Upper lobe of left lung (tissue), 6 donors: ENCODE data around the gene TMEM132D. TPM values are rescaled to one million over a fixed set of nuclear protein-coding genes. Genes with fewer than 3 reads are reported as not detected.

Experiments used
- ATAC-seq, 2 donors: fragments of 200-7000 bp; cut with Tn5 transposase; one replicate each; pipeline ENCODE4 v1.9.1; 2022; ENCODE audit warnings: mild to moderate bottlenecking in 2 of 2, moderate library complexity in 2 of 2; ENCODE audit not compliant: low FRiP score in 2 of 2
- DNase-seq, 2 donors: peaks; one replicate each; pipeline ENCODE4 v3.0.0-alpha.2; 2019 to 2020
- H3K27ac ChIP-seq, 4 donors: fragments of 200-600 bp; sonication (generic); one replicate each; pipeline ENCODE4 v1.5.1; 2016 to 2019
- H3K27me3 ChIP-seq, 4 donors: fragments of 200-600 bp; sonication (generic); one replicate each; pipeline ENCODE4 v1.5.1; 2017 to 2019
- H3K36me3 ChIP-seq, 4 donors: fragments of 200-600 bp; sonication (generic); one replicate each; pipeline ENCODE4 v1.5.1; 2016 to 2019
- H3K4me1 ChIP-seq, 4 donors: fragments of 200-600 bp; sonication (generic); one replicate each; pipeline ENCODE4 v1.5.1; 2018 to 2019
- H3K4me3 ChIP-seq, 4 donors: fragments of 200-600 bp; sonication (generic); one replicate each; pipeline ENCODE4 v1.5.1; 2017 to 2019; ENCODE audit warnings: mild to moderate bottlenecking in 2 of 4, moderate library complexity in 1 of 4
- H3K9me3 ChIP-seq, 4 donors: fragments of 200-600 bp; sonication (generic); one replicate each; pipeline ENCODE4 v1.5.1; 2018 to 2019
- EP300 ChIP-seq, 4 donors: sonication (generic); formaldehyde crosslinking; IDR thresholded peaks; one replicate each; pipeline ENCODE4 v1.5.1; 2017; ENCODE audit warnings: antibody characterized with exemption in 4 of 4, control low read depth in 2 of 4
- POLR2A ChIP-seq, 4 donors: fragments of 450-650 bp; IDR thresholded peaks; one replicate each; pipeline ENCODE4 v1.5.1; 2016 to 2017; ENCODE audit warnings: antibody characterized with exemption in 4 of 4, mild to moderate bottlenecking in 2 of 4
- POLR2AphosphoS5 ChIP-seq, 2 donors: sonication (generic); formaldehyde crosslinking; IDR thresholded peaks; one replicate each; pipeline ENCODE4 v1.5.1; 2017; ENCODE audit warnings: antibody characterized with exemption in 2 of 2
- WGBS, 2 donors: methylation state at CpG; one replicate each; pipeline ENCODE4 v1.1.5; 2017 to 2018; 5-methylcytosine and 5-hydroxymethylcytosine counted together
- total RNA-seq, 6 donors: library from RNA; depleted of rRNA in 4 of 6; stranded (reverse); fragments of >200 nt in 4 of 6; gene quantifications; one replicate each; pipeline versions ENCODE4 v1.1.0 to v1.2.1, GENCODE V29; 2016 to 2021
- TF ChIP-seq, protein P1 (sequence below), 6 experiments: fragments of 450-650 bp in 4 of 6; fragments of 200-600 bp in 2 of 6; sonication (generic) in 2 of 6; IDR thresholded peaks; one replicate each; pipeline ENCODE4 v1.5.1; 2016 to 2019; ENCODE audit warnings: antibody characterized with exemption in 6 of 6
- donor health status: DM: no; HTN: no; CAD: no; lungs with moderate emphysema.
- donor health status: DM: no; HTN: yes; CAD: no; lungs with severe emphysema.

The TMEM132D gene
- total RNA-seq, 6 donors from 2014 or later, result 0.30 to 1.0 (median 0.79) TPM; not detected in 1

DNA sequence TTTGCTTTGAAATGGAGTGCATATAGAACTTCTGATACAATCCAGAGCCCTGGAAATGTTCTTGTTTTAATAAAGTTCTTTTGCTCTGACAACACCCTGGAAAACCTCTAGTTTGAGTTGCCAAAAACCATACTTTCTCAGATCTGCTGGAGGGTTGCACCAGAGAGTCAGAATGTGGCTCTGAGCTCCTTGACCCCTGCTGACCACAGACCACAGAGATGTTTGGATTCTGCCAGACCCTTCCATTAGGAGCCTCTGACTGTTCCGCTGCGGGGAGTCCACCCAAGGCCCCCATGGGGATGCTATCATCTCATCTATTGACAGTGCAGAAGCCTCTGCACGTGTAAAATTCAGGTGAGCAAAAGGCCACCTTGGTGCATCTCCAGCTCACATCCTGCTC lies 718.0 kb downstream of the TMEM132D start:
- Histone ChIP-seq H3K4me1 (no peaks in the 10 kb centered on the region), H3K36me3 (no peaks in the 10 kb centered on the region), H3K27me3 (no peaks in the 10 kb centered on the region), H3K9me3 (no peaks in the 10 kb centered on the region), H3K4me3 (no peak overlapping the region), H3K27ac (no peak overlapping the region)
- TF ChIP-seq, protein P1, sequence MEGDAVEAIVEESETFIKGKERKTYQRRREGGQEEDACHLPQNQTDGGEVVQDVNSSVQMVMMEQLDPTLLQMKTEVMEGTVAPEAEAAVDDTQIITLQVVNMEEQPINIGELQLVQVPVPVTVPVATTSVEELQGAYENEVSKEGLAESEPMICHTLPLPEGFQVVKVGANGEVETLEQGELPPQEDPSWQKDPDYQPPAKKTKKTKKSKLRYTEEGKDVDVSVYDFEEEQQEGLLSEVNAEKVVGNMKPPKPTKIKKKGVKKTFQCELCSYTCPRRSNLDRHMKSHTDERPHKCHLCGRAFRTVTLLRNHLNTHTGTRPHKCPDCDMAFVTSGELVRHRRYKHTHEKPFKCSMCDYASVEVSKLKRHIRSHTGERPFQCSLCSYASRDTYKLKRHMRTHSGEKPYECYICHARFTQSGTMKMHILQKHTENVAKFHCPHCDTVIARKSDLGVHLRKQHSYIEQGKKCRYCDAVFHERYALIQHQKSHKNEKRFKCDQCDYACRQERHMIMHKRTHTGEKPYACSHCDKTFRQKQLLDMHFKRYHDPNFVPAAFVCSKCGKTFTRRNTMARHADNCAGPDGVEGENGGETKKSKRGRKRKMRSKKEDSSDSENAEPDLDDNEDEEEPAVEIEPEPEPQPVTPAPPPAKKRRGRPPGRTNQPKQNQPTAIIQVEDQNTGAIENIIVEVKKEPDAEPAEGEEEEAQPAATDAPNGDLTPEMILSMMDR (IDR thresholded peaks at IDR 0.05), result no peak
- TF ChIP-seq EP300 (IDR thresholded peaks at IDR 0.05) (no peak), POLR2AphosphoS5 (IDR thresholded peaks at IDR 0.05) (no peak), POLR2A (IDR thresholded peaks at IDR 0.05) (no peak)
- no peak for DNase-seq
- WGBS, 2 donors, result 55 to 92% methylated on average over 2 of the region's 3 CpGs
- no peak for ATAC-seq

DNA sequence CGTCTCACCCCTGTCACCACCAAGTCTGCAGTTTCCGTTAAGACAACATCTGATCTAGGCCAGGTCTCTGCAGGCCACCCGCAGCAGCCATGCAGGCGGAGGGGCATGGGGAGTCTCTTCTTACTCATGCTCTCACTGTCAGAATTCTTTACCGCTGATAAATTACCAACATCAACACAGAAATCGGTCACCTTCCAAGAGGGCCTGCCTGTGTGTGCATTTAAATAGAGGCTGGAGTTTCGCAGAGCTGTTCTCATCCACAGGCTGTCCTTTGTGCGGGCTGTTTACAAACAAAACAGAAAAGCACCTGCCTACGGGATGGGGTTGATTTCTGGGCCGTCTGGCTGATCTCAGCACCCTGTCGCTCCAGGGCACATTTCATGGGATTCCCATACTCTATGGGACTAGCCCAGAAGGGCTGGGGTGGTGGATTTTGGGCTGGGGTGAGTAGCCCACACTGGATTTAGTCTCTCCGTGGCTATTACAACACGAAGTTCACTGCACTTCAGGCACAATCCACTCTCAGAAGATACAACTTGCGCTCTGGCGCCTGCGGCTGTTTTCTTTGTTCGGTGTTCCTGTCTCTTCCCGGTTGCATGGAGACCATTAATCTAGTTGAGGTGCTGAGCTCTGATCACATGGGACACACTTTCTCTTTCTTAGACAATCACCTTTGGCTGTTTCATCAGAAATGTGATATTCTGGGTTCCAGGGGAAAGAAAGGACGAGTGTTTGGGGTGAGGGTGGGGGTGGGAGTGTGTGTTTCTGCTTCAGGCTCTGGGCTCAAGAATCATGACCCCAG lies 719.5 kb downstream of the TMEM132D start:
- no peak overlapping the region for H3K27ac ChIP-seq
- no peaks in the 10 kb centered on the region for H3K4me1 ChIP-seq
- DNase-seq (no peak), ATAC-seq (no peak)
- H3K4me3 ChIP-seq, result no peak overlapping the region
- no peaks in the 10 kb centered on the region for H3K9me3 ChIP-seq
- no peaks in the 10 kb centered on the region for H3K36me3 ChIP-seq
- TF ChIP-seq POLR2AphosphoS5 (IDR thresholded peaks at IDR 0.05) (no peak), POLR2A (IDR thresholded peaks at IDR 0.05) (no peak), EP300 (IDR thresholded peaks at IDR 0.05) (no peak)
- TF ChIP-seq, protein P1 (IDR thresholded peaks at IDR 0.05), result no peak
- H3K27me3 ChIP-seq, result no peaks in the 10 kb centered on the region
- WGBS, 2 donors, result 69 to 77% methylated on average over 12 to 19 of the region's 19 CpGs

DNA sequence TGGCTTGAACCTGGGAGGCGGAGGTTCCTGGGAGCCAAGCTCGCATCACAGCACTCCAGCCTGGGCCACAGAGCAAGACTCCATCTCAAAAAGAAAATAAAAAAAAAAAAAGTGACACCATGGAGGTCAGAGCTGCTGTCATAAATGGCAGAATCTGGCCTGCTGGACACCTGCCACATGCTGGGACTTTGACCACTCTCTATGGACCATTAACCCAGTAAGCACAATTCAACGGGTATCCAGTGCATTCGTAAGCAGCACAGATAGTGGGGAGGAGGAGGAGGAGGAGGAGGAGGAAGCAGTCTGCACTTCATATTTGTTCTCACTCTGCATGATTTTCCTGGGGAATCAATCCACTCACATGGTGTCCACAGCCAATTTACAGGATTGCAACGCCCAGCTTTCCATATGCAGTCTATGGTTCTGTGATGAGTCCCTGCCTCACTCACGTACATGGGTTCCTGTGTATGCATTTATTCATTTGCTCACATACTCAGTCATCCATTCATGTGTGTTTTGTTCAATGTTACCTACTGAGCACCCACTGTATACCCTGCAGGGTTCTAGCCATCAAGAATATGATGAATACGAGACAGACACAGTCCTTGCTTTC lies 723.8 kb downstream of the TMEM132D start:
- H3K4me3 ChIP-seq, result no peak overlapping the region
- TF ChIP-seq, protein P1 (IDR thresholded peaks at IDR 0.05), result no peak
- TF ChIP-seq POLR2A (IDR thresholded peaks at IDR 0.05), result no peak
- TF ChIP-seq POLR2AphosphoS5 (IDR thresholded peaks at IDR 0.05), result no peak
- no peak for TF ChIP-seq EP300 (IDR thresholded peaks at IDR 0.05)
- DNase-seq (no peak), ATAC-seq (no peak)
- no peaks in the 10 kb centered on the region for H3K27me3 ChIP-seq
- H3K9me3 ChIP-seq, result no peaks in the 10 kb centered on the region
- 87 to 93% methylated on average over 7 of the region's 7 CpGs for WGBS, 2 donors
- H3K27ac ChIP-seq, result no peak overlapping the region
- no peaks in the 10 kb centered on the region for H3K4me1 ChIP-seq
- H3K36me3 ChIP-seq, result no peaks in the 10 kb centered on the region

DNA sequence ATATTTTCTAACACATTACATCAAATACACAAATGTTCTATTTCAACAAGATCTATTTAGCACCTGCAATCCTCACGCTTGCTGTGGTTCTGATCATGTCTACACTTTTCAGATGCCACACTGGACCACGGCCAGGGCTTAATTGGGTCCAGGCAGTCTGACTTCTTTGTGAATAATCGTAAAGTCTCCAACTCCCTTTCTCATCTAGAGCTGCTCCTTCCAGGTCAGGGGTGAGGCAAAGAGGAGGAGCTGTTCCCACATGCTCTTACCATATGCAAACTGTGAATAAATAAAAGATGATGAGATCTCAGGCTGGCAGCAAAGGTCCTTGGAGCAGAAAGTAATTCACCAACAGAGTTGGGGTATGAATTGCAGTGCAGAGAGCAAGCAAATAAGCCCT lies 733.9 kb downstream of the TMEM132D start:
- ATAC-seq (no peak), DNase-seq (no peak)
- TF ChIP-seq, protein P1 (IDR thresholded peaks at IDR 0.05), result no peak
- TF ChIP-seq EP300 (IDR thresholded peaks at IDR 0.05) (no peak), POLR2A (IDR thresholded peaks at IDR 0.05) (no peak), POLR2AphosphoS5 (IDR thresholded peaks at IDR 0.05) (no peak)
- peaks cover 0 to 3% (median 0%) of the 10 kb centered on the region in 4 donors for H3K9me3 ChIP-seq
- H3K36me3 ChIP-seq, result no peaks in the 10 kb centered on the region
- H3K4me3 ChIP-seq, result no peak overlapping the region
- H3K27me3 ChIP-seq, result no peaks in the 10 kb centered on the region
- H3K4me1 ChIP-seq, result no peaks in the 10 kb centered on the region
- no peak overlapping the region for H3K27ac ChIP-seq
- WGBS, 2 donors, result 59 to 75% methylated on average over 3 of the region's 3 CpGs
